Measurements from ENCODE around the gene ZNF784. TPM values are rescaled to one million over a fixed set of nuclear protein-coding genes. Genes with fewer than 3 reads are reported as not detected.

Gene ZNF784
- total and polyA plus RNA-seq, 2 of the 13 experiments (the other 11 are each of a cell fraction or from before 2014, with no cell fraction given) = 4.1 to 4.2 TPM

DNA sequence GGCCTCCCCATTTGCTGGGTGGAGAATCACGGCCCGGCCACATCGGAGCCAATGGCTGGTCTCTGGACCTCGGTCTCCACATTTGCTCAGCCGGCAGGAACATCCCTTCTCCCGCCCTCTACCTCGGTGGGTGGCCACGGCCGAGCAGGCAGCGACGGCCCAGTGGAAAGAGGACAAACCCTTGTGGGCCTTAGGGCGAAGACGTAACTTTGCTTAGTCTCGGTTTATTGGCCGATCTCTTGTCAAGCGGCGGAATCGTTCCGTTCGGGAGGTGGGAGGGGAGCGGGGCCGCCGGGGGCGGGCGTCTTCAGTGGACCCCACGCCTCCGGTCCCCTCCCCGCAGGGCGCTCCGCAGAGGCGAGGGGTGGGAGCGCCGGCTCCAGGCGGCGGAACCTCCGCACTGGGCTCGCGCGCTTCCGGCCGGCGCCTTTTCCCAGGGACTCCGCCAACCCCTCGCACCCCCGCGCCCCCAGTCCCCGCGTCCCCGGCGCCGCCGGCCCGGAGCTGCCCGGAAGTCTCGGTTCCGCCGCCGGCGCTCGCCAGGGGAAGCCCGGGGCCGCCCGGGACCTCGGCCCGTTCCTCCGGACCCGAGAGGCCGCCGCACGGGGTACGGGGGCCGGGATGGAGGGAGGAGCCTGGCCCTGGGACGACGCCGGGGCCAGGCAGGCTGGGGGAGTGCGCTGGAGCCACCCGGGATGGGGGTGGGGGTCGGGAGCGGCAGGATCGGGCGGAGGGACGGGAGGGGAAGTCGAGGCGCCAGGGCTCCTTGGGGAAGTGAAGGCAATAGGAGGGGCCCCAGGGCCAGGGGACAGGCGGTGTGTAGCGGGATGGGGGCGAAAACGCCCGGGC is 16.4 kb upstream of the ZNF784 start, which contains the start of gene ZNF580 (continued):
- TF ChIP-seq, protein P1, sequence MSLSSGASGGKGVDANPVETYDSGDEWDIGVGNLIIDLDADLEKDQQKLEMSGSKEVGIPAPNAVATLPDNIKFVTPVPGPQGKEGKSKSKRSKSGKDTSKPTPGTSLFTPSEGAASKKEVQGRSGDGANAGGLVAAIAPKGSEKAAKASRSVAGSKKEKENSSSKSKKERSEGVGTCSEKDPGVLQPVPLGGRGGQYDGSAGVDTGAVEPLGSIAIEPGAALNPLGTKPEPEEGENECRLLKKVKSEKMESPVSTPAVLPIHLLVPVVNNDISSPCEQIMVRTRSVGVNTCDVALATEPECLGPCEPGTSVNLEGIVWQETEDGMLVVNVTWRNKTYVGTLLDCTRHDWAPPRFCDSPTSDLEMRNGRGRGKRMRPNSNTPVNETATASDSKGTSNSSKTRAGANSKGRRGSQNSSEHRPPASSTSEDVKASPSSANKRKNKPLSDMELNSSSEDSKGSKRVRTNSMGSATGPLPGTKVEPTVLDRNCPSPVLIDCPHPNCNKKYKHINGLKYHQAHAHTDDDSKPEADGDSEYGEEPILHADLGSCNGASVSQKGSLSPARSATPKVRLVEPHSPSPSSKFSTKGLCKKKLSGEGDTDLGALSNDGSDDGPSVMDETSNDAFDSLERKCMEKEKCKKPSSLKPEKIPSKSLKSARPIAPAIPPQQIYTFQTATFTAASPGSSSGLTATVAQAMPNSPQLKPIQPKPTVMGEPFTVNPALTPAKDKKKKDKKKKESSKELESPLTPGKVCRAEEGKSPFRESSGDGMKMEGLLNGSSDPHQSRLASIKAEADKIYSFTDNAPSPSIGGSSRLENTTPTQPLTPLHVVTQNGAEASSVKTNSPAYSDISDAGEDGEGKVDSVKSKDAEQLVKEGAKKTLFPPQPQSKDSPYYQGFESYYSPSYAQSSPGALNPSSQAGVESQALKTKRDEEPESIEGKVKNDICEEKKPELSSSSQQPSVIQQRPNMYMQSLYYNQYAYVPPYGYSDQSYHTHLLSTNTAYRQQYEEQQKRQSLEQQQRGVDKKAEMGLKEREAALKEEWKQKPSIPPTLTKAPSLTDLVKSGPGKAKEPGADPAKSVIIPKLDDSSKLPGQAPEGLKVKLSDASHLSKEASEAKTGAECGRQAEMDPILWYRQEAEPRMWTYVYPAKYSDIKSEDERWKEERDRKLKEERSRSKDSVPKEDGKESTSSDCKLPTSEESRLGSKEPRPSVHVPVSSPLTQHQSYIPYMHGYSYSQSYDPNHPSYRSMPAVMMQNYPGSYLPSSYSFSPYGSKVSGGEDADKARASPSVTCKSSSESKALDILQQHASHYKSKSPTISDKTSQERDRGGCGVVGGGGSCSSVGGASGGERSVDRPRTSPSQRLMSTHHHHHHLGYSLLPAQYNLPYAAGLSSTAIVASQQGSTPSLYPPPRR (CRISPR knock-in tag; IDR thresholded peaks at IDR 0.05; ENCODE audit: borderline replicate concordance) = 0 out of 2 replicates have a peak, but pooled peaks have one; percentile 24
- TF ChIP-seq MED8 (CRISPR knock-in tag; IDR thresholded peaks at IDR 0.05; ENCODE audit: insufficient replicate concordance) (no peak), MTF2 (CRISPR knock-in tag; IDR thresholded peaks at IDR 0.05; ENCODE audit: borderline replicate concordance) (no peak), XRCC5 (optimal IDR thresholded peaks at IDR 0.05; ENCODE audit: low read length) (peak; percentile 23), ZNF256 (CRISPR knock-in tag; conservative IDR thresholded peaks at IDR 0.05) (no peak), ZNF674 (CRISPR knock-in tag; IDR thresholded peaks at IDR 0.05; ENCODE audit: low read depth) (no peak), ZNF605 (CRISPR knock-in tag; IDR thresholded peaks at IDR 0.05) (peak; percentile 34; the same call in 1 of the 2 replicates), CHD4 (IDR thresholded peaks at IDR 0.05; ENCODE audit: borderline replicate concordance, low read length) (no peak)
- TF ChIP-seq, protein P2, sequence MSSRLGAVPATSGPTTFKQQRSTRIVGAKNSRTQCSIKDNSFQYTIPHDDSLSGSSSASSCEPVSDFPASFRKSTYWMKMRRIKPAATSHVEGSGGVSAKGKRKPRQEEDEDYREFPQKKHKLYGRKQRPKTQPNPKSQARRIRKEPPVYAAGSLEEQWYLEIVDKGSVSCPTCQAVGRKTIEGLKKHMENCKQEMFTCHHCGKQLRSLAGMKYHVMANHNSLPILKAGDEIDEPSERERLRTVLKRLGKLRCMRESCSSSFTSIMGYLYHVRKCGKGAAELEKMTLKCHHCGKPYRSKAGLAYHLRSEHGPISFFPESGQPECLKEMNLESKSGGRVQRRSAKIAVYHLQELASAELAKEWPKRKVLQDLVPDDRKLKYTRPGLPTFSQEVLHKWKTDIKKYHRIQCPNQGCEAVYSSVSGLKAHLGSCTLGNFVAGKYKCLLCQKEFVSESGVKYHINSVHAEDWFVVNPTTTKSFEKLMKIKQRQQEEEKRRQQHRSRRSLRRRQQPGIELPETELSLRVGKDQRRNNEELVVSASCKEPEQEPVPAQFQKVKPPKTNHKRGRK (CRISPR knock-in tag; IDR thresholded peaks at IDR 0.05) = no peak
- TF ChIP-seq, protein P3, sequence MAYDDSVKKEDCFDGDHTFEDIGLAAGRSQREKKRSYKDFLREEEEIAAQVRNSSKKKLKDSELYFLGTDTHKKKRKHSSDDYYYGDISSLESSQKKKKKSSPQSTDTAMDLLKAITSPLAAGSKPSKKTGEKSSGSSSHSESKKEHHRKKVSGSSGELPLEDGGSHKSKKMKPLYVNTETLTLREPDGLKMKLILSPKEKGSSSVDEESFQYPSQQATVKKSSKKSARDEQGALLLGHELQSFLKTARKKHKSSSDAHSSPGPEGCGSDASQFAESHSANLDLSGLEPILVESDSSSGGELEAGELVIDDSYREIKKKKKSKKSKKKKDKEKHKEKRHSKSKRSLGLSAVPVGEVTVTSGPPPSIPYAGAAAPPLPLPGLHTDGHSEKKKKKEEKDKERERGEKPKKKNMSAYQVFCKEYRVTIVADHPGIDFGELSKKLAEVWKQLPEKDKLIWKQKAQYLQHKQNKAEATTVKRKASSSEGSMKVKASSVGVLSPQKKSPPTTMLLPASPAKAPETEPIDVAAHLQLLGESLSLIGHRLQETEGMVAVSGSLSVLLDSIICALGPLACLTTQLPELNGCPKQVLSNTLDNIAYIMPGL (CRISPR knock-in tag; IDR thresholded peaks at IDR 0.05; ENCODE audit: borderline replicate concordance in 1 of 2, low read depth in 1 of 2) = peak in 1 of 2 experiments; percentile 59; a peak in 1 of 4 replicates
- TF ChIP-seq, protein P4, sequence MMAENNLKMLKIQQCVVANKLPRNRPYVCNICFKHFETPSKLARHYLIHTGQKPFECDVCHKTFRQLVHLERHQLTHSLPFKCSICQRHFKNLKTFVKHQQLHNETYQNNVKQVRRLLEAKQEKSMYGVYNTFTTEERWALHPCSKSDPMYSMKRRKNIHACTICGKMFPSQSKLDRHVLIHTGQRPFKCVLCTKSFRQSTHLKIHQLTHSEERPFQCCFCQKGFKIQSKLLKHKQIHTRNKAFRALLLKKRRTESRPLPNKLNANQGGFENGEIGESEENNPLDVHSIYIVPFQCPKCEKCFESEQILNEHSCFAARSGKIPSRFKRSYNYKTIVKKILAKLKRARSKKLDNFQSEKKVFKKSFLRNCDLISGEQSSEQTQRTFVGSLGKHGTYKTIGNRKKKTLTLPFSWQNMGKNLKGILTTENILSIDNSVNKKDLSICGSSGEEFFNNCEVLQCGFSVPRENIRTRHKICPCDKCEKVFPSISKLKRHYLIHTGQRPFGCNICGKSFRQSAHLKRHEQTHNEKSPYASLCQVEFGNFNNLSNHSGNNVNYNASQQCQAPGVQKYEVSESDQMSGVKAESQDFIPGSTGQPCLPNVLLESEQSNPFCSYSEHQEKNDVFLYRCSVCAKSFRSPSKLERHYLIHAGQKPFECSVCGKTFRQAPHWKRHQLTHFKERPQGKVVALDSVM (CRISPR knock-in tag; IDR thresholded peaks at IDR 0.05) = 0 out of 2 replicates have a peak, but pooled peaks have one; percentile 19
- TF ChIP-seq, protein P5, sequence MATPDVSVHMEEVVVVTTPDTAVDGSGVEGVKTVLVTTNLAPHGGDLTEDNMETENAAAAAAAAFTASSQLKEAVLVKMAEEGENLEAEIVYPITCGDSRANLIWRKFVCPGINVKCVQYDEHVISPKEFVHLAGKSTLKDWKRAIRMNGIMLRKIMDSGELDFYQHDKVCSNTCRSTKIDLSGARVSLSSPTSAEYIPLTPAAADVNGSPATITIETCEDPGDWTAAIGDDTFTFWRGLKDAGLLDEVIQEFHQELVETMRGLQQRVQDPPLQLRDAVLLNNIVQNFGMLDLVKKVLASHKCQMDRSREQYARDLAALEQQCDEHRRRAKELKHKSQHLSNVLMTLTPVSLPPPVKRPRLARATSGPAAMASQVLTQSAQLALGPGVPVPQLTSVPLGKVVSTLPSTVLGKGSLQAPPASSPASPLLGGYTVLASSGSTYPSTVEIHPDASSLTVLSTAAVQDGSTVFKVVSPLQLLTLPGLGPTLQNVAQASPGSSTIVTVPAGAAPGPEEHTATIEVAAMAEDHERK (CRISPR knock-in tag; IDR thresholded peaks at IDR 0.05; ENCODE audit: low read depth) = no peak
- TF ChIP-seq, protein P6, sequence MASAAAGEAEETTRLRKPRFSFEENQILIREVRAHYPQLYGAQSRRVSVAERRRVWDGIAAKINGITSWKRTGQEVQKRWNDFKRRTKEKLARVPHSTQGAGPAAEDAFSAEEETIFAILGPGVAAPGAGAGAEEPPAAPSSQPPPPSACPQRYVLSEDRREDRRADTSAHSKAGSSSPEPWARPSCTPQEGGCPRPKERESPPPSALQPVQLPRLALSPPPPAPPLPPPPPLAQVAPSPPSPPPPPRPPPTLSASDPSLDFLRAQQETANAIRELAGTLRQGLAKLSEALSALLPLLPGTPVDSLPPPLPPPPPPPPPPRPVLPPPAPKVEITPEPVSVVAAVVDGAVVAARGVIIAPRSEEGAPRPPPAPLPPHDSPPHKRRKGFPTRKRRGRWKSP (CRISPR knock-in tag; IDR thresholded peaks at IDR 0.05) = no peak

Data from HepG2 (cell line).